ENCODE results near the gene UBE2E2. TPM values are rescaled to one million over a fixed set of nuclear protein-coding genes. Genes with fewer than 3 reads are reported as not detected.

The UBE2E2 gene
- total RNA-seq, 1 donor from 2014 or later: 50.8 TPM

GRCh38 chr3:23629181-23629894 lies 426.2 kb downstream of the UBE2E2 start:
- Histone ChIP-seq H3K36me3 (no peaks in the 10 kb centered on the region), H3K27me3 (ENCODE audit: low read depth) (no peaks in the 10 kb centered on the region), H3K9me3 (peaks cover 3% of the 10 kb centered on the region), H3K4me3 (no peak overlapping the region), H3K4me1 (no peaks in the 10 kb centered on the region), H3K27ac (no peak overlapping the region)
- ATAC-seq (peak; percentile 43 to 83), DNase-seq (no peak)
- TF ChIP-seq, protein P1, sequence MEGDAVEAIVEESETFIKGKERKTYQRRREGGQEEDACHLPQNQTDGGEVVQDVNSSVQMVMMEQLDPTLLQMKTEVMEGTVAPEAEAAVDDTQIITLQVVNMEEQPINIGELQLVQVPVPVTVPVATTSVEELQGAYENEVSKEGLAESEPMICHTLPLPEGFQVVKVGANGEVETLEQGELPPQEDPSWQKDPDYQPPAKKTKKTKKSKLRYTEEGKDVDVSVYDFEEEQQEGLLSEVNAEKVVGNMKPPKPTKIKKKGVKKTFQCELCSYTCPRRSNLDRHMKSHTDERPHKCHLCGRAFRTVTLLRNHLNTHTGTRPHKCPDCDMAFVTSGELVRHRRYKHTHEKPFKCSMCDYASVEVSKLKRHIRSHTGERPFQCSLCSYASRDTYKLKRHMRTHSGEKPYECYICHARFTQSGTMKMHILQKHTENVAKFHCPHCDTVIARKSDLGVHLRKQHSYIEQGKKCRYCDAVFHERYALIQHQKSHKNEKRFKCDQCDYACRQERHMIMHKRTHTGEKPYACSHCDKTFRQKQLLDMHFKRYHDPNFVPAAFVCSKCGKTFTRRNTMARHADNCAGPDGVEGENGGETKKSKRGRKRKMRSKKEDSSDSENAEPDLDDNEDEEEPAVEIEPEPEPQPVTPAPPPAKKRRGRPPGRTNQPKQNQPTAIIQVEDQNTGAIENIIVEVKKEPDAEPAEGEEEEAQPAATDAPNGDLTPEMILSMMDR (IDR thresholded peaks at IDR 0.05): no peak
- intact Hi-C loops (cut with DNase I): no loop called here

DNA sequence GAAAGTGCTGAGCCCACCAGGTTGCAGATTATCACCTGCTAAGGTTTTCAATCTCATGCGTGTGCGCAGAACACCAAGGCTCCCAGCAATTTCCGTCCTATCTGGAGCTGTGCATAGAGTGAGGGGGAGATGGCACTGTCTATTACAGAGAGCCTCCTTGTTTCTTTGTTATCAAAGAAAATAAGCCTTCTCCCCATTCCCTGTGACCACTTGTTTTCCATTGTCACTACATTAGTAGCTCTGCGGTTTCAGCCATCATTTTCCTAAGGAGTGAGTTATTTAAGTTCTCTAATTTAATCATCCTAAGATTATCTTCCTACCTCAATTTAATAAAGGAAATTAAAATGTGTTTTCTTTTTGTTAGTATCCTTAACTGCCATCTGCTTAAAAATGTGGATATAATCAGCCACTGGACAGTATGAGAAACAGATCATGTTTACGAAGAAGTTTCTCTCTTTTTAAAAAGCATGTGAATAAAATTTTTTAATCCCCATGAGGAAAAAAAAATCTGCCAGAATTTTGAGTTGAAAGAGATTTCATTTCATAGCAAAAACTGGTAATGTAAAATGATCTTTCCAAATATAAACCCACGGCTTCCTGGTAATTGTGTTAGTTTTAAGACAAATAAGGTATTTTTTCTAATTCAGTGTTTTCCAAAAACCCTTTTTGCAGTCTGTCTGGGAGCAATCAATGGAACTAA lies 430.3 kb downstream of the UBE2E2 start:
- TF ChIP-seq, protein P1 (IDR thresholded peaks at IDR 0.05): no peak
- no peak for DNase-seq
- no peaks in the 10 kb centered on the region for H3K27me3 ChIP-seq (ENCODE audit: low read depth)
- no peaks in the 10 kb centered on the region for H3K4me1 ChIP-seq
- H3K9me3 ChIP-seq: no peaks in the 10 kb centered on the region
- ATAC-seq: no peak
- H3K4me3 ChIP-seq: no peak overlapping the region
- H3K36me3 ChIP-seq: no peaks in the 10 kb centered on the region
- no peak overlapping the region for H3K27ac ChIP-seq
- intact Hi-C loops (cut with DNase I): no loop called here

GRCh38 chr3:23637339-23637738 lies 434.2 kb downstream of the UBE2E2 start:
- H3K4me1 ChIP-seq: no peaks in the 10 kb centered on the region
- DNase-seq (no peak), ATAC-seq (no peak)
- no peak overlapping the region for H3K27ac ChIP-seq
- H3K36me3 ChIP-seq: no peaks in the 10 kb centered on the region
- TF ChIP-seq, protein P1 (IDR thresholded peaks at IDR 0.05): no peak
- H3K4me3 ChIP-seq: no peak overlapping the region
- H3K9me3 ChIP-seq: no peaks in the 10 kb centered on the region
- H3K27me3 ChIP-seq (ENCODE audit: low read depth): no peaks in the 10 kb centered on the region
- intact Hi-C loops (cut with DNase I): no loop called here

DNA sequence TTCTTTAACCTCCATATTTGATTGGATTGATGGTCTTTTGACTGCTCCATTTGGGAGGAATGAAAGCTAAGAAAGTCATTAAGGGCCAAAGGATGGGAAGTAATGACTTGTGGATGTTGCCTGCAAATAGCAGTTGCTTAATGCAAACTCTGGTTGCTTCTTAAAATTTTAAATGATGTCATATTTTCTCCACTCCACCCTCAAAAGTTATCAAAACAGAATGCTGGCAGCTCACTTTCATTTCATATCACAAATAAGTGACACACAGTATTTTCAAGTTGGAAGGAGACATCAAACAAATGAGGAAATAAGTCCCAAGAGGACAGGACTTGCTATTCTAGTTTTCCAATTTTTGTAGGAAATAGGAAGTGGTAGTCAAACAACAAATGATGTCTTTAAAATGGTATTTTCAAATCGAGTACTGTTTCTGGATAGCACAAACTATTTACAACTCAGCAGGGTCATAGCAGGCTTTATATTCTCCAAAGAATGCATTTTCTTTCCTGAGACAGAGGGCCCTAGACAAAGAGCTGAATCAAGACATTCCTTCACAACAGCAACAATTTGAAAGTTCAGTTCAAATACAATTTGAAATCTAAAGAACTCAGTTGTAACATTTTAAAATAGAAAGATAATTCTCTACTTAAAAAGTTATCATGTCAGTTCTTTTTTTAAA lies 437.5 kb downstream of the UBE2E2 start:
- intact Hi-C loops (cut with DNase I): no loop called here
- DNase-seq: no peak
- no peaks in the 10 kb centered on the region for H3K9me3 ChIP-seq

More for the DNA sequence above, 437.5 kb downstream of the UBE2E2 start:
- TF ChIP-seq, protein P1 (IDR thresholded peaks at IDR 0.05): no peak
- Histone ChIP-seq H3K27ac (no peak overlapping the region), H3K4me3 (no peak overlapping the region), H3K4me1 (no peaks in the 10 kb centered on the region), H3K27me3 (ENCODE audit: low read depth) (no peaks in the 10 kb centered on the region), H3K36me3 (no peaks in the 10 kb centered on the region)
- ATAC-seq: no peak

Measured in lower lobe of right lung (tissue), 2 donors.